GM19438 (cell line): ENCODE results near the gene PGM2.
A peak's percentile ranks its signal among the peaks of the same experiment; 100 is the strongest.
"Not testable (repeated sequence)": the region's sequence is repeated elsewhere in the genome, so short reads cannot be mapped to it uniquely, and the experiment has no call there.

Experiments
- ATAC-seq: cut with Tn5 transposase; IDR thresholded peaks from one replicate; pipeline ENCODE4 v1.9.1; 2021; ENCODE audit warnings: low read depth; ENCODE audit not compliant: unreplicated experiment

PGM2 gene

DNA sequence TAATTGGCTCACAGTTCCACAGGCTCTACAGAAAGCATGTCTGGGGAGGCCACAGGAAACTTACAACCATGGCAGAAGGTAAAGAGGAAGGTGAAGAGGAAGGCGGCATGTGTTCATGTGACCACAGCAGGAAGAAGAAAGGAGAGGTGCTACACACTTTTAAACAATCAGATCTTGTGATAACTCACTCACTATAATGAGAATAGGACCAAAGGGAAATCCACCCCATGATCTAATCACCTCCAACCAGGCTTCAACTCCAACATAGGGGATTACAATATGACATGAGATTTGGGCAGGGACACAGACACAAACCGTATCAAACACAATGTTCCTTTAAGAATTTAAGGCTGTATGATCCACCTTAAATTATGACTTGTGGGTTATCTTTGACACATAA is 10.5 kb upstream of the PGM2 start:
- no peak for ATAC-seq

DNA sequence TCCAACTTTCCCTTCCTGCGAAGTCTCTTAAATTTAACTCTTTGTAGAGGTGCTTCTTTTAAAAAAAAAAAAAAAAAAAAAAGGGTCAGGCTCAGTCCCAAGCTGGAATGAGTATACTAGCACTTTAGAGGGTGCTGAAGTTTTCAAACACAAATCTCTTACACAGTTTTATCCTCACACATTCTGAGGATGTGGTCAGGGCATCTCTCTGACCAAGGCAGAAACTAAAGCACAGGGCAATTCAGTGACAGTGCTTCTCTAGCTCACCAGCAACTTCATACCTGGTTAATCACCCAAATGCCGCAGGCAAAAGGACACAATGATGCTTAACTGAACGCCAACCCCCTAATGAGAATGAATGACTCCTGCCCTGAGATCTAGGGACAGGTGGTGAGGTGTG is 9.8 kb upstream of the PGM2 start:
- ATAC-seq: no peak

DNA sequence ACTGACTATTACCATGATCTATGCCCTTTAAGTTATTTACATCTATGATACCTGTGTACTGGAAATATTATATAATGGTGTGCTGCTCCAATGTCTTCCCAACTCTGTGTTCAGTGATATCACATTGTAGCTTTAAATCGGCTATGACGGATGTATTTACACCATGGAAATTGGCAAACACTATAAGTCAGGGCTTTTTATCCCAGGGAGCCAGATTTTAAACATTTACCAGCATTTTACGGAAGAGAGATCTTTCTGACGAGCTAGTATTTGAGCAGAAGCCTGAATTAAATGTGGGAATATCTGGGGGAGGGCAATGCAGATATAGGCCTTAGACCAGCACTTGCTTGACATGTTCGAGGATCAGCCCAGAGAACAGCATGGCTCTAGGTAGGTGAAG is 7.7 kb upstream of the PGM2 start:
- no peak for ATAC-seq

DNA sequence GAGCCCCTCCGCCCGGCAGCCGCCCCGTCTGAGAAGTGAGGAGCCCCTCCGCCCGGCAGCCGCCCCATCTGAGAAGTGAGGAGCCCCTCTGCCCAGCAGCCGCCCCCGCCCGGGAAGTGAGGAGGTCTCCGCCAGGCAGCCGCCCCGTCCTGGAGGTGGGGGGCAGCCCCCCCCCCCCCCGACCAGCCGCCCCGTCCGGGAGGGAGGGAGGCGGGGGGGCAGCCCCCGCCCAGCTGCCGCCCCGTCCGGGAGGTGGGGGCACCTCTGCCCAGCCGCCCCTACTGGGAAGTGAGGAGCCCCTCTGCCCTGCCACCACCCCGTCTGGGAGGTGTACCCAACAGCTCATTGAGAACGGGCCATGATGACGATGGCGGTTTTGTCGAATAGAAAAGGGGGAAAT is 6.0 kb upstream of the PGM2 start:
- ATAC-seq: not testable (repeated sequence)

DNA sequence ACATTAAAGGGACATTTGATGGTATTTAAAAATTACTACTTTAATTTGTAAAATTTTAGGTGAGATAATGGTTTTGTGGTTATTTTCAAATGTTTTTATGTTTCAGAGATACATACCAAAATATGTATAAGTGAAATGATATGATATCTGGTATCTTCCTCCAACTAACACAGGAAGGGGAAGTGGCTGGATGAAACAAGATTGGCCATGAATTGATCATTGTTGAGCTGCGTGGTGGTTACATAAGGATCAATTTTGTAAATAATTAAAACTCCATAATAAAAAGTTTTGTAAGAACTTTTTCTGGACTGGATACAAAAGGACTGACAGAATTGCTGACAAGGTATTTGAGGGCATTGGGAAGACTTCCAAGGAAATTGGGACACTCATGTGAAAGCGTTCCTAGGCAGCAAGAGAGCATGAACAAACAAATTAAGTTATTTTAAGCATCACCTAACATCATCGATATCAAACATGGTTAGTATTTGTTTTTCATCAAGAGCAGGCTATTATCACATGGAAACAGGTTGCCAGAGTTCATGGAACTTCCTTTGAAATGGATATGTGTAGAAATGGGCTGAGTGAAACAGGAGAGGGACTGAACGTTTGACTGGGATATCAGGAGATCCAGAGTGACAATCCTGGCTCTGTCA is 4.4 kb upstream of the PGM2 start:
- no peak for ATAC-seq

DNA sequence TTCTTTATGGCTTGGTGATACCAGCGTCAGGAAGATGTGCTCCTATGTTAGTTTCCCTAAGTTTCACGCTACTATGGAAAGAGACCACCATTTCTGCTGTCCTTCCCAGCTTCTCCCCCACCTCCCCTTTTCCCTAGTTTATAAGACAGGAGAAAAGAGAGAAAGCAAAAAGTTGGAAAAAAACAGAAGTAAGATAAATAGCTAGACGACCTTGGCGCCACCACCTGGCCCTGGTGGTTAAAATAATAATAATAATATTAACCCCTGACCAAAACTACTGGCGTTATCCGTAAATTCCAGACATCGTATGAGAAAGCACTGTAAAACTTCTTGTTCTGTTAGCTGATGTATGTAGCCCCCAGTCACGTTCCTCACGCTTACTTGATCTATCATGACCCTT is 985 bp upstream of the PGM2 start:
- ATAC-seq: not testable (repeated sequence)

DNA sequence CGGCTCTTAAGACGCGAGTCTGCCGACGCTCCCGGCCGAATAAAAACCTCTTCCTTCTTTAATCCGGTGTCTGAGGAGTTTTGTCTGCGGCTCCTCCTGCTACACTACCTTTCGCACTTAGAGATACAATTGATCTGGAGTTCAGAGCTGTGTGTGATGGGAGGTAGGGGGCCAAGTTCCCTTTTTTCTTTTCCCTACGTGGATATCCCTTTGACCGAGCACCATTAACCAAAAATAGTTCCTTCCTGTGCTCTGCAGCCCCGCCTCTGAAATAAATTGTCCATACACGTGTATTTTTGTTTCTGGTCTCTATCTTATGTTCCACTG is 555 bp upstream of the PGM2 start:
- ATAC-seq: peak; percentile 7

GRCh38 chr4:37827030-37827685 is 672 bp downstream of the PGM2 start:
- ATAC-seq: peak; percentile 49

GRCh38 chr4:37827802-37828321 is 1.4 kb downstream of the PGM2 start:
- no peak for ATAC-seq

- no peak for ATAC-seq
Measured at GRCh38 chr4:37828843-37829242, 2.4 kb downstream of the PGM2 start.

- no peak for ATAC-seq
Measured at GRCh38 chr4:37830640-37831039, 4.2 kb downstream of the PGM2 start.

- ATAC-seq: no peak
Measured at GRCh38 chr4:37835031-37835430, 8.5 kb downstream of the PGM2 start.

- ATAC-seq: no peak
Measured at GRCh38 chr4:37835806-37836205, 9.3 kb downstream of the PGM2 start.

DNA sequence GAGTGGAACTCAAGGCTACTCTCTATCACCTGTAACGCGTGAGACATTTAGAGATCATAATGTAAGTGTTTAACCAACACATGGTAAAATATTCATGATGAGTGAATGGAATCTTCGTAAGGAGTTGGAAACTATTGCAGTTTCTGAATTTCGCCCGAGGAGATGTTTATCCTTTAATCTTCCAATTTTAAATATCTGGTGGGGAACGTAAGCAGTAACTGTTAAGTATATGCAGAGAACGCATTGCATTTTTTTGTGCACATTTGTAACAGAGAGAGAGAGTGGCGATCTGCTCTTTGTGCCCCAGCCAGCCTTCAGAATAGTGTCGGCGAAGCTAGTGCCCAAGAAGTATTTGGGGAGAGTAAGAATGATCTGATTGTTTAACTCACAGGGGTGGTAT is 9.8 kb downstream of the PGM2 start:
- no peak for ATAC-seq

DNA sequence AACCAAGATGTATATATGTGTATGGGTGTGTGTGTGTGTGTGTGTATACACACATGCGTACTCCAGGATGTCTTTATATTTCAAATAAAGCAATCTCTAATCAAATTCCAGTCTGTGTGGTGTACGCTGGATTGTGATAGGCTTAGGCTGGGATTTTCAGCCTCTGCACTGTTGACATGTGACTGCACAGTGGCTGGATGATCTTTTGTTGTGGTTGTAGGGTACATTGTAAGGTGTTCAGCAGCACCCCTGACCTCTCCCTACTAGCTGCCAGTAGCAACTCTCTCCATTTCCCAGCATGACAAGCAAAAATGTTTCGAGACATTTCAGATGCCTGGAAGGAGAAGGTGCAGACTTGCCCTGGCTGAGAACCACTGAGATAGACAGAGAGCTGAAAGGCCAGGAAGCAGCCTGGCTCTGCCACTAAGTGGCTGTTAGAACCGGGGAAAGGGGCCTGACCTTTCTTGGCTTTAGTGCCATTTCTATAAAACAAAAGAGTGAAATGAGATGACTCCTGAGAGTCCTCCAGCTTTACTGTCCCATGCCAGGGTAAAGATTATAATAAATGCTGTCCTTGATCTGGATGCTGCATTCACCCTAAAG is 10.5 kb downstream of the PGM2 start:
- no peak for ATAC-seq

GRCh38 chr4:37837446-37837845 is 11.0 kb downstream of the PGM2 start:
- ATAC-seq: no peak

GRCh38 chr4:37839426-37839825 is 12.9 kb downstream of the PGM2 start:
- no peak for ATAC-seq

- ATAC-seq: no peak
Measured at GRCh38 chr4:37844204-37844603, 17.7 kb downstream of the PGM2 start.

DNA sequence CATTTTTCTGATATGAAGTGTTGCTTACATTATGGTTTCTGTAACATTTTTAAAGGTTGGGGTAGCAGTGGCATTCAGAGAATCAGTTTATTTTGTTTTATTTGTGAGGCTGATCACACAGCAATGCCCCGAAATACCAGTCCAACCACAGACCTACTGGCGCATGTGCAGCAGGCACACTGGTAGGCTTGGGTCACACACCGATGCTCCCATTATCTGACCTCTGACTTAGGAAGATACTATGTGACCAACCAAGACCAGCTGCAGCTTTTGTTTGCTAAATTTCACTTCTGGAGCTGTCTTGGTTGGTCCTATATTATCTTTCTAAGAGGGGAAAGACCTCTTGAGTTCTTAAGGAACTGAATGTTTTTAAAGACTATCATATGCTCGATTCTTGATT is 18.7 kb downstream of the PGM2 start:
- ATAC-seq: no peak

GRCh38 chr4:37847311-37847884 is 20.9 kb downstream of the PGM2 start:
- no peak for ATAC-seq

GRCh38 chr4:37852376-37852775 is 25.9 kb downstream of the PGM2 start:
- ATAC-seq: no peak

- ATAC-seq: no peak
Measured at GRCh38 chr4:37858112-37858511, 31.6 kb downstream of the PGM2 start.
